Measurements from ENCODE around the gene SULT2B1.

SULT2B1 gene

DNA sequence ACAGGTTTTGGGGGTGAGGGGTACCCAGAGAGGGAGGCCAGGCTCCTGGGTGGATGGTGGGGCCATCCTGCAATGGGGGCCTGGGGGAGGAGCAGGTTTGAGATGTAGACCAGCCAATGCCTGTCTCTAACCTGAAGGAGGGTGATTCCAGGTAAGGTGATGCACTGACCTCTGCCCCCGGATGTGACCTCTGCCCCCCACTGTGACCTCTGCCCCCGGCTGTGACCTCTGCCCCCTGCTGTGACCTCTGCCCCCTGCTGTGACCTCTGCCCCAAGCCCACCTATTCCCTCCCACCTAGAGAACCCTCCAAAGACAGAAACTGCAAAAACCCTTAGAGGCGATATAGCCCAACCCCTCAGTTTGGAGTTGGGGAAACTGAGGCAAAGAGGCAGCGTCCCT lies 44.3 kb downstream of the SULT2B1 start:
- TF ChIP-seq, protein P1, sequence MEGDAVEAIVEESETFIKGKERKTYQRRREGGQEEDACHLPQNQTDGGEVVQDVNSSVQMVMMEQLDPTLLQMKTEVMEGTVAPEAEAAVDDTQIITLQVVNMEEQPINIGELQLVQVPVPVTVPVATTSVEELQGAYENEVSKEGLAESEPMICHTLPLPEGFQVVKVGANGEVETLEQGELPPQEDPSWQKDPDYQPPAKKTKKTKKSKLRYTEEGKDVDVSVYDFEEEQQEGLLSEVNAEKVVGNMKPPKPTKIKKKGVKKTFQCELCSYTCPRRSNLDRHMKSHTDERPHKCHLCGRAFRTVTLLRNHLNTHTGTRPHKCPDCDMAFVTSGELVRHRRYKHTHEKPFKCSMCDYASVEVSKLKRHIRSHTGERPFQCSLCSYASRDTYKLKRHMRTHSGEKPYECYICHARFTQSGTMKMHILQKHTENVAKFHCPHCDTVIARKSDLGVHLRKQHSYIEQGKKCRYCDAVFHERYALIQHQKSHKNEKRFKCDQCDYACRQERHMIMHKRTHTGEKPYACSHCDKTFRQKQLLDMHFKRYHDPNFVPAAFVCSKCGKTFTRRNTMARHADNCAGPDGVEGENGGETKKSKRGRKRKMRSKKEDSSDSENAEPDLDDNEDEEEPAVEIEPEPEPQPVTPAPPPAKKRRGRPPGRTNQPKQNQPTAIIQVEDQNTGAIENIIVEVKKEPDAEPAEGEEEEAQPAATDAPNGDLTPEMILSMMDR (IDR thresholded peaks at IDR 0.05), result no peak
- no peak for TF ChIP-seq ZFX (IDR thresholded peaks at IDR 0.05; ENCODE audit: borderline replicate concordance)

DNA sequence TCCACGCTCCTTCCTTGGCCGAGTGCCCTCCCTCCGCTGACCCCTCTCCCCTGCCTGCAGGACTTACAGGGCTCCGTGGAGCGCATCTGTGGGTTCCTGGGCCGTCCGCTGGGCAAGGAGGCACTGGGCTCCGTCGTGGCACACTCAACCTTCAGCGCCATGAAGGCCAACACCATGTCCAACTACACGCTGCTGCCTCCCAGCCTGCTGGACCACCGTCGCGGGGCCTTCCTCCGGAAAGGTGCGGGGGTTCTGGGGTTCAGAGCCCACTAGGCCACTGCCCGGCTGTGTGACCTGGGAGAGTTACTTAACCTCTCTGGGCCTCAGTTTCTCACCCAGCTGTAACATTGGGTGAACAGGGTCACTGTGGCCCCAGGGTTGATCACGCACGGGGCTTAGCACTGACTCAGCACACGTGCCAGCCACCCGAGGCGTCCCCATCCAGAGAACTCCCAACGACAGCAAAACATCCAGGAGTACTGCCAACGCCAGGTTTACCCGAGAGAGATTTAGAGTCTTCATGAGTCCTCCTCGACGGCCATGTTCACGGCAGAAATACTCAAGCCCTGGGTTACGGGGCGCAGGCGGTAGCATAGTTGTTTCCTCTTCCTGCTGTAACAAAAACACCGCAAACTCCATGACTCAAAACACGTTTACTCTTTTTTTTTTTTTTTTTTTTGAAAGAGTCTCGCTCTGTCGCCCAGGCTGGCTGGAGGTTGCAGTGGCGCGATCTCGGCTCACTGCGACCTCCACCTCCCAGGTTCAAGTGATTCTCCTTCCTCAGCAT lies 44.9 kb downstream of the SULT2B1 start:
- H3K27ac ChIP-seq, result no peak overlapping the region
- TF ChIP-seq, protein P1 (IDR thresholded peaks at IDR 0.05), result no peak
- no peak for TF ChIP-seq ZFX (IDR thresholded peaks at IDR 0.05; ENCODE audit: borderline replicate concordance)

More for the DNA sequence above, 44.3 kb downstream of the SULT2B1 start:
- H3K27ac ChIP-seq, result no peak overlapping the region

DNA sequence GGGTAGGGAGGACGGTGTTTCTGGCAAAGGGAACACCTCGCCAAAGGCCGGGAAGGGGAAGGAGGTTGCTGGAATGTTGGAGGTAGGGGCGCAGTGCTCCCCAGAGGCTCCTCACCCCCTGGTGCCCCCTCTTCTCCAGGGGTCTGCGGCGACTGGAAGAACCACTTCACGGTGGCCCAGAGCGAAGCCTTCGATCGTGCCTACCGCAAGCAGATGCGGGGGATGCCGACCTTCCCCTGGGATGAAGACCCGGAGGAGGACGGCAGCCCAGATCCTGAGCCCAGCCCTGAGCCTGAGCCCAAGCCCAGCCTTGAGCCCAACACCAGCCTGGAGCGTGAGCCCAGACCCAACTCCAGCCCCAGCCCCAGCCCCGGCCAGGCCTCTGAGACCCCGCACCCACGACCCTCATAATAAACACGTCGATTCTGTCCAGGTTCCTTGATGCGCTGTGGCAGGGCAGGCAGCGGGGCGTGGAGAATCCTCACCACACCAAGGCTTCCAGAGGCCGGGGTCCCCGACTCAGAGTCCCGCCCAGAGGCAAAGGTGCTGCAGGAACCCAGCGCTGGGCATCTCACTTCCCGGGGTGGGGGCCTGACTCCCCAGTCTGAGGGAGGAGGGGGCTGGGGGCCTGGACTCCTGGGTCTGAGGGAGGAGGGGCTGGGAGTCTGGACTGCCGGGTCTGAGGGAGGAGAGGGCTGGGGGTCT lies 47.2 kb downstream of the SULT2B1 start:
- H3K27ac ChIP-seq, result no peak overlapping the region
- no peak for TF ChIP-seq ZFX (IDR thresholded peaks at IDR 0.05; ENCODE audit: borderline replicate concordance)
- TF ChIP-seq, protein P1 (IDR thresholded peaks at IDR 0.05), result no peak

DNA sequence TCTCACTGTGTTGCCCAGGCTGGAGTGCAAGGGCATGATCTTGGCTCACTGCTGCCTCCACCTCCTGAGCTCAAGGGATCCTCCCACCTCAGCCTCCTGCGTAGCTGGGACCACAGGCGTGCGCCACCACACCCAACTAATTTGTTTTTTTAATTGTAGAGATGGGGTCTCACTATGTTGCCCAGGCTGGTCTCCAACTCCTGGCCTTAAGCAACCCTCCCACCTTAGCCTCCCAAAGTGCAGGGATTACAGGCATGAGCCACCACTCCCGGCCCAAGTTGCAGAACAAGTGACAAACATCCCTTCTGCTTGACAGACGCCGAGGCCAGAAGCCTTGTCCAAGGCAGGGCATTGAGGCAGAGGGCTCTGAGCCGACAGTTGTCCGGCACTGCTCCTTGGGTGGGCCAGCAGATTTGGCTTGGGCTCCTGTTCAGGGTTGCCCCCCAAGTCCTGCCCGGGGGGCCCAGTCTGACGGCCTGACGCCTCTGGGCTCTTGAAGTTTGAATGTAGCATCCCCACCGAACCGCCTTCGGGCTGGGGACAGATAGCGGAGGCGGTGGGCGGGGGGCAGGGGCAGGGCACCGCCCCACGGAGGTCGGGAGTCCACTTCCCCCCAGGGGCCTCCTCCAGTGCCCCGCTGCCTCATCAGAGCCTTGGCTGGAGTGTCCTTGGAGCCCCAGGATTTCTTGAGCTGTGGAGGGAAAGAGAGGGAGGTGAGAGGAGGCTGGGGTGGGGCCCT lies 48.9 kb downstream of the SULT2B1 start:
- TF ChIP-seq, protein P1 (IDR thresholded peaks at IDR 0.05), result no peak
- no peak for TF ChIP-seq ZFX (IDR thresholded peaks at IDR 0.05; ENCODE audit: borderline replicate concordance)
- no peak overlapping the region for H3K27ac ChIP-seq

DNA sequence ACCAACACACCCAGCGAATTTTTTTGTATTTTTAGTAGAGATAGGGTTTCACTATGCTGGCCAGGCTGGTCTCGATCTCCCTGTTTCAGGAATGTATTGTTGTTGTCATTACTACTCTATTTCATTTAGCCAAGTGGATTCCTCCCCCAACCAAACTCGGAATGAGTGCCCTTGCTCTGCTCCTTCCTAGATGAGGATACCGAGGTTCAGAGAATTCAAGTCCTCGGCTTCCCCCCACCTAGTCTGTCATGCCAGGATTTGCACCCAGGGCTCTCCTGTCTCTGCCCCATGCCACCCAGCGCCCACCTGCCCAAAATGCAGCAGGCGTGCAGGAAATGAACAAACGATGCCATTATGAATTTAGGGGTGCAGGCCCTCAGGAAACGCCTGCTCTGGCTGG lies 51.0 kb downstream of the SULT2B1 start:
- no peak for TF ChIP-seq ZFX (IDR thresholded peaks at IDR 0.05; ENCODE audit: borderline replicate concordance)
- TF ChIP-seq, protein P1 (IDR thresholded peaks at IDR 0.05), result no peak

DNA sequence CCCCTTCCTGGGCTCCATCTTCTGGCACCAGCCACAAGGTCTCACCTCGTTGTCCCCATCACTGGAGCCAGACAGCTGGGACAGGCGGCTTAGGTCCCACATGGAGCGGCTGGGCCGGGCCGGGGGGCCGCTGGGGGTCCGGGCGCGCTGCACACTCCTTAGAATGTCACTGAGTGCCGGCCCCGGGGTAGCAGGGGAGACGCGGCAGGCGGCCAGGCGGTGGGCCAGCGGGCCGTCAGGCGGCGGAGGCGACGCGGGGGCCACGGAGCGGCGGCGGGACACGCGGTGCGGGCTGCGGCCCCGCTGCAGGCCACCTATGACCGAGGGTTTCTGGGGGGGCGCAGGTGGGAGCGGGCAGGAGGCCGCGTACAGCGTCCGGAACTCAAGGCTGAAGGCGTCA lies 51.5 kb downstream of the SULT2B1 start:
- TF ChIP-seq ZFX (IDR thresholded peaks at IDR 0.05; ENCODE audit: borderline replicate concordance), result no peak
- TF ChIP-seq, protein P1 (IDR thresholded peaks at IDR 0.05), result no peak
- no peak overlapping the region for H3K27ac ChIP-seq

More for the DNA sequence above, 51.0 kb downstream of the SULT2B1 start:
- no peak overlapping the region for H3K27ac ChIP-seq

Measured in 22Rv1 (cell line).